Ovary (tissue), 3 donors: ENCODE measurements around the gene CFAP58.

Source experiments
- POLR2A ChIP-seq: fragments of 450-650 bp; IDR thresholded peaks from one replicate; pipeline ENCODE4 v1.6.1; 2017; ENCODE audit warnings: antibody characterized with exemption, mild to moderate bottlenecking, moderate library complexity
- TF ChIP-seq, protein P1 (sequence below), 3 donors: fragments of 450-650 bp in 2 of 3; fragments of 200-600 bp in 1 of 3; IDR thresholded peaks; one replicate each; pipeline versions ENCODE4 v1.5.1 to v1.8.0; 2016 to 2022; ENCODE audit warnings: antibody characterized with exemption in 3 of 3, mild to moderate bottlenecking in 1 of 3
- donor health status: DM: no; HTN: no; CAD: no.

DNA sequence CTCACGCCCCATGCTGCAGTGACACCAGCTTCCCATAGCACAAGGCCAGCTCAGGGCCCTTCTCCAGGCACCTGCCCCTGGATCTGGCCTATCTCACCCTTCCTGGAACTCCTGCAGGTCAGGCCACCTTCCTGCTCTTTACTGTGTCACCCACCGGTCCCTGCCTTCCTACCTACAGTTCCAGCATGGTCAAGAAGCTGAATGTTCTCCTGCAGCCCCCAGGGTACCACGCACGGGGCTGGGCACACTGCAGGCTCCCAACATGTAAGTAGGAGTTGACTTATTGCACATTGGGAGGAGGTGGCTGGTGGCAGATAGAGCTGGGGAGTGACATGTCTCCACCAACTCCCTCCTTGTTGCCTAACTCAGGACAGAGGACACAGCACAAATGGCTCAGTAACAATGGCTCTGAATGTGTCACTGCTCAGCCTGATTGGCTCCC, 29.9 kb upstream of the CFAP58 start:
- TF ChIP-seq, protein P1, sequence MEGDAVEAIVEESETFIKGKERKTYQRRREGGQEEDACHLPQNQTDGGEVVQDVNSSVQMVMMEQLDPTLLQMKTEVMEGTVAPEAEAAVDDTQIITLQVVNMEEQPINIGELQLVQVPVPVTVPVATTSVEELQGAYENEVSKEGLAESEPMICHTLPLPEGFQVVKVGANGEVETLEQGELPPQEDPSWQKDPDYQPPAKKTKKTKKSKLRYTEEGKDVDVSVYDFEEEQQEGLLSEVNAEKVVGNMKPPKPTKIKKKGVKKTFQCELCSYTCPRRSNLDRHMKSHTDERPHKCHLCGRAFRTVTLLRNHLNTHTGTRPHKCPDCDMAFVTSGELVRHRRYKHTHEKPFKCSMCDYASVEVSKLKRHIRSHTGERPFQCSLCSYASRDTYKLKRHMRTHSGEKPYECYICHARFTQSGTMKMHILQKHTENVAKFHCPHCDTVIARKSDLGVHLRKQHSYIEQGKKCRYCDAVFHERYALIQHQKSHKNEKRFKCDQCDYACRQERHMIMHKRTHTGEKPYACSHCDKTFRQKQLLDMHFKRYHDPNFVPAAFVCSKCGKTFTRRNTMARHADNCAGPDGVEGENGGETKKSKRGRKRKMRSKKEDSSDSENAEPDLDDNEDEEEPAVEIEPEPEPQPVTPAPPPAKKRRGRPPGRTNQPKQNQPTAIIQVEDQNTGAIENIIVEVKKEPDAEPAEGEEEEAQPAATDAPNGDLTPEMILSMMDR (IDR thresholded peaks at IDR 0.05): no peak
- no peak for TF ChIP-seq POLR2A
